CD14-positive monocyte (primary cell): ENCODE measurements around the gene SLC38A9. TPM values are rescaled to one million over a fixed set of nuclear protein-coding genes. Genes with fewer than 3 reads are reported as not detected.

Experiments used
- DNase-seq, 3 donors: peaks; one replicate each; pipeline ENCODE4 v3.0.0-alpha.2; 2011 to 2022
- H2AFZ ChIP-seq: 2 replicates; pipeline ENCODE4 v1.6.0; 2012; ENCODE audit warnings: mild to moderate bottlenecking, low read depth, low read length, inconsistent platforms; ENCODE audit not compliant: insufficient read depth, poor library complexity, severe bottlenecking
- H3K27ac ChIP-seq, 2 donors: 1 replicate in 1 of 2; 2 replicates in 1 of 2; pipeline ENCODE4 v1.5.1; 2012 to 2013; ENCODE audit warnings: low read length in 2 of 2, control low read depth in 1 of 2, inconsistent platforms in 1 of 2, low read depth in 1 of 2, mild to moderate bottlenecking in 1 of 2
- H3K27me3 ChIP-seq, 2 donors: one replicate each; pipeline versions ENCODE4 v1.6.0 to v1.6.1; 2011 to 2013; ENCODE audit warnings: low read length in 2 of 2; ENCODE audit not compliant: control insufficient read depth in 2 of 2, insufficient read depth in 2 of 2
- H3K36me3 ChIP-seq, 2 donors: replicated peaks in 1 of 2; 1 replicate in 1 of 2; 2 replicates in 1 of 2; pipeline versions ENCODE4 v1.5.1 to v1.6.1; 2012 to 2013; ENCODE audit warnings: low read length in 2 of 2, control low read depth in 1 of 2, inconsistent platforms in 1 of 2, mild to moderate bottlenecking in 1 of 2; ENCODE audit not compliant: insufficient read depth in 2 of 2, control insufficient read depth in 1 of 2
- H3K4me1 ChIP-seq, 2 donors: 1 replicate in 1 of 2; 2 replicates in 1 of 2; pipeline versions ENCODE4 v1.5.1 to v1.6.1; 2012 to 2013; ENCODE audit warnings: low read length in 2 of 2, control low read depth in 1 of 2, inconsistent platforms in 1 of 2, mild to moderate bottlenecking in 1 of 2, moderate library complexity in 1 of 2; ENCODE audit not compliant: insufficient read depth in 2 of 2, control insufficient read depth in 1 of 2
- H3K4me2 ChIP-seq: replicated peaks from 2 replicates; pipeline ENCODE3; 2012; ENCODE audit warnings: low read length, moderate library complexity, mild to moderate bottlenecking; ENCODE audit not compliant: poor library complexity, severe bottlenecking; ENCODE audit errors: extremely low read depth
- H3K4me3 ChIP-seq, 3 experiments: fragments of 200-600 bp in 1 of 3; sonication (generic) in 1 of 3; replicated peaks in 1 of 3; 1 replicate in 2 of 3; 2 replicates in 1 of 3; pipeline ENCODE4 v1.5.1; 2011 to 2013; ENCODE audit warnings: low read length in 3 of 3, mild to moderate bottlenecking in 3 of 3, control low read depth in 2 of 3, low read depth in 2 of 3, inconsistent platforms in 1 of 3, moderate library complexity in 1 of 3
- H3K79me2 ChIP-seq: 2 replicates; pipeline ENCODE4 v1.6.0; 2012; ENCODE audit warnings: mild to moderate bottlenecking, control low read depth, inconsistent platforms, low read length, moderate library complexity; ENCODE audit not compliant: insufficient read depth
- H3K9ac ChIP-seq: 2 replicates; pipeline ENCODE4 v1.6.0; 2017; ENCODE audit warnings: low read length, mild to moderate bottlenecking; ENCODE audit not compliant: insufficient read depth, poor library complexity, severe bottlenecking
- H3K9me3 ChIP-seq, 2 donors: replicated peaks in 1 of 2; 1 replicate in 1 of 2; 2 replicates in 1 of 2; pipeline versions ENCODE4 v1.5.1 to v1.6.1; 2012 to 2013; ENCODE audit warnings: low read length in 2 of 2, control low read depth in 1 of 2; ENCODE audit not compliant: control insufficient read depth in 1 of 2, insufficient read depth in 1 of 2
- H4K20me1 ChIP-seq: 2 replicates; pipeline ENCODE4 v1.6.0; 2012; ENCODE audit warnings: mild to moderate bottlenecking, low read length, control low read depth, moderate library complexity; ENCODE audit not compliant: insufficient read depth
- H3K27ac Mint-ChIP-seq, 7 donors: one replicate each; pipeline ENCODE4 v1.8.0; 2020; ENCODE audit warnings: mild to moderate bottlenecking in 7 of 7, mixed read lengths in 7 of 7, moderate library complexity in 6 of 7, inconsistent platforms in 2 of 7
- H3K27me3 Mint-ChIP-seq, 3 donors: one replicate each; pipeline ENCODE4 v1.8.0; 2021 to 2022; ENCODE audit warnings: low read depth in 3 of 3, mild to moderate bottlenecking in 3 of 3, mixed read lengths in 3 of 3, moderate library complexity in 3 of 3, inconsistent platforms in 1 of 3
- H3K36me3 Mint-ChIP-seq, 2 donors: one replicate each; pipeline ENCODE4 v1.8.0; 2020; ENCODE audit warnings: mixed read lengths in 2 of 2, inconsistent platforms in 1 of 2, mild to moderate bottlenecking in 1 of 2
- H3K4me1 Mint-ChIP-seq: one replicate; pipeline ENCODE4 v1.8.0; 2020; ENCODE audit warnings: mild to moderate bottlenecking, mixed read lengths
- H3K4me3 Mint-ChIP-seq, 2 donors: one replicate each; pipeline ENCODE4 v1.8.0; 2020; ENCODE audit warnings: mild to moderate bottlenecking in 2 of 2, mixed read lengths in 2 of 2, moderate library complexity in 1 of 2
- H3K9me3 Mint-ChIP-seq, 7 donors: one replicate each; pipeline ENCODE4 v1.8.0; 2020 to 2022; ENCODE audit warnings: mixed read lengths in 7 of 7, mild to moderate bottlenecking in 6 of 7, moderate library complexity in 6 of 7, inconsistent platforms in 2 of 7
- CTCF ChIP-seq: fragments of 200-600 bp; IDR thresholded peaks from one replicate; pipeline ENCODE4 v1.8.0; 2022; ENCODE audit warnings: antibody characterized with exemption, mild to moderate bottlenecking
- WGBS: methylation state at CpG from one replicate; pipeline ENCODE4 v1.1.5; 2013; ENCODE audit warnings: missing lambda C conversion rate; ENCODE audit not compliant: insufficient coverage; 5-methylcytosine and 5-hydroxymethylcytosine counted together
- intact Hi-C, 2 donors: fragments of 100-400 bp; cut with micrococcal nuclease; formaldehyde crosslinking; loops; one replicate each; pipeline versions ENCODE4 v1.15.0 to v1.15.1; 2023
- polyA plus RNA-seq, 3 donors: library from polyadenylated mRNA; depleted of rRNA in 1 of 3; unstranded in 2 of 3; stranded (reverse) in 1 of 3; fragments of 300-500 nt in 2 of 3; fragments of >200 nt in 1 of 3; fragmentation: Illumina TruSeq in 2 of 3; gene quantifications; 1 replicate in 2 of 3; 2 replicates in 1 of 3; pipeline ENCODE4 v1.2.3, GENCODE V29; 2012 to 2021

The SLC38A9 gene
- polyA plus RNA-seq, 3 donors: 10.7 to 15.2 (median 14.1) TPM

- no peak overlapping the region for H3K4me2 ChIP-seq
- no peak overlapping the region for H3K27ac ChIP-seq
- H3K79me2 ChIP-seq: no peaks in the 10 kb centered on the region
- H3K9me3 ChIP-seq: no peaks in the 10 kb centered on the region
- Mint-ChIP-seq H3K27ac (no peak overlapping the region), H3K4me1 (peaks cover 23% of the 10 kb centered on the region), H3K36me3 (no peaks in the 10 kb centered on the region), H3K27me3 (peaks cover 0 to 4% (median 0%) of the 10 kb centered on the region in 3 donors), H3K9me3 (peaks cover 0 to 5% (median 2%) of the 10 kb centered on the region in 7 donors), H3K4me3 (no peak overlapping the region)
- no peak overlapping the region for H2AFZ ChIP-seq
- H3K4me3 ChIP-seq: no peak overlapping the region
- H4K20me1 ChIP-seq: no peaks in the 10 kb centered on the region
- WGBS: no CpG with 5 or more reads among the region's 5 CpGs
- H3K9ac ChIP-seq: no peak overlapping the region
- H3K27me3 ChIP-seq: no peaks in the 10 kb centered on the region
- H3K36me3 ChIP-seq: no peaks in the 10 kb centered on the region
- peaks cover 0 to 10% of the 10 kb centered on the region in 2 donors for H3K4me1 ChIP-seq
- TF ChIP-seq CTCF: no peak
- no peak for DNase-seq
- intact Hi-C loops: no loop called here
Observed at GRCh38 chr5:55592388-55593114, 119.6 kb downstream of the SLC38A9 start.

GRCh38 chr5:55591686-55592085 lies 120.4 kb downstream of the SLC38A9 start:
- Mint-ChIP-seq H3K27me3 (peaks cover 0 to 4% (median 0%) of the 10 kb centered on the region in 3 donors), H3K4me1 (peaks cover 22% of the 10 kb centered on the region), H3K27ac (no peak overlapping the region), H3K4me3 (no peak overlapping the region), H3K9me3 (peaks cover 0 to 5% (median 2%) of the 10 kb centered on the region in 7 donors), H3K36me3 (no peaks in the 10 kb centered on the region)
- no CpG with 5 or more reads among the region's 4 CpGs for WGBS
- no peak overlapping the region for H3K4me3 ChIP-seq
- H3K4me2 ChIP-seq: no peak overlapping the region
- H3K79me2 ChIP-seq: no peaks in the 10 kb centered on the region
- H3K9me3 ChIP-seq: no peaks in the 10 kb centered on the region
- intact Hi-C loops: no loop called here
- H4K20me1 ChIP-seq: no peaks in the 10 kb centered on the region
- H3K27ac ChIP-seq: no peak overlapping the region
- no peak for TF ChIP-seq CTCF
- no peaks in the 10 kb centered on the region for H3K27me3 ChIP-seq
- DNase-seq: no peak
- no peaks in the 10 kb centered on the region for H3K36me3 ChIP-seq
- H3K9ac ChIP-seq: no peak overlapping the region
- H3K4me1 ChIP-seq: peaks cover 0 to 10% of the 10 kb centered on the region in 2 donors
- no peak overlapping the region for H2AFZ ChIP-seq
